NCI-H526 (cell line): ENCODE results near the gene ONECUT2.
"Not testable (repeated sequence)": the region's sequence is repeated elsewhere in the genome, so short reads cannot be mapped to it uniquely, and the experiment has no call there.

Experiments
- DNase-seq, 2 experiments: peaks; one replicate each; lab custom pipeline; 2025; lab: John Stamatoyannopoulos, UW

ONECUT2 gene

DNA sequence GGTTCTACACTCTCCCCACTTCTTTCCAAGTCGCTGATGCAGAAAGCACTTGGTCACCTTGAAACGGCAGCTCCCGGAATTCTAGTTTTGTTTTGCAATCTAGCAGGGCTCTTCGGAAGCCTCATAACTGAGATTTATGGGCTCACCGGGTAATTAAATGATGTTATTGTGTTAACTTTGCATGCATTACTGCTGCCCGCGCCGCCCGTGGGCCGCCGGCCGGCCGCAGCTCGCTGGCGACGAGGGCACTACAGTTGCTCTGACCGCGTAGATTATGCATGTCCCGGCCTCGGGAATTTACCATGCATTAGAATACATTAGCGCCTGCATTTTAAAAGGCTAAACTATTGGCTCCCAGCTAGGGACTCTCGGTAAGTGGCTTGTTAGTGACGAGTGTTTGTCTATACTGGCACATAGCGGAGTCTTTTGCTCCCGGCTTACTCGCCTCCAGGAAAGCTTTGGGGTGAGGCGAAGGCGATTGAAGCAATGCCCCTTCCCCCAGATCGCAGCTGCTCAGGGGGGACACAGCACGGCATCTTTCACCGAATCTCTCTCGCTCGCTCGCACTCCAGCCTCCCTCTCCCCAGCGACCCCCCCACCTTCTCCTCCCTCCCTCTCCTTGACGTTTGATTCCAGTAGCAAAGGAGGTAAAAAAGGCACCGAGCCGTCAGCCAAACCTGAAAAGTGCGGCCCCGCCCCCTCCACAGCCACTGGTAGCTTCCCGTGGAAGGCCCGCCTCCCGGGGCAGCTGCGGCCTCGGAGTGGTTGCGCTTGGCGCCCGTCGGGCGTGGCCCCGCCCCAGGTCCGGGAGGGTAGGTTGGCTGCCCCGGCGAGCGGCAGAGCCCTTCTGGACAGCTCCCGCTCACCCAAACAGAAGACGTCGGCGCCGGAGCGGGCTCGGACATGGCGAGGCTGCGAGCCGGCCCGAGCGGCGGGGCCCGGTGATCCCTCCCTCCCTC lies at the start of gene ONECUT2:
ONECUT2 (plus strand) TSS at position 839 of the 959 bp plus-strand sequence. CDS start 343 bp downstream, outside the sequence.
- peak; percentile 87 to 99 for DNase-seq

DNA sequence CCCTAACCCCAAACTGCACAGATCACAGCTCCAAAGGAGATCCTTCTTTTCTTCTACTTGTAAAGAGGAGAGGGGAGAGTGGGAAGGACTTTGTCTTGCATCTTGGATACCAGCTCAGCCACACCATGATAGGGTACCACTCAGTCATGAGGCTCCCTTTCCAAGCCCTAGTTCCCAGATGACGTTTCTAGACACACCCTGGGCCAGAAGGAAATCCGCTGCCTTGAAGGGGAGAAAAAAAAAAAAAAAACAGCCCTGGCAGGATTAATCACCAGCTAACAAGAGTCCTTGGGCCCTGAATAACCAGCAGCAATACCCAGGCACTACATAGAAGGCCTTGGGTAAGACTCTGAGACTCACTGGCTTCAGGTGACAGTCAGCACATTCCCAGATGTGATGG lies 45.9 kb upstream of the ONECUT2 start:
- no peak for DNase-seq

DNA sequence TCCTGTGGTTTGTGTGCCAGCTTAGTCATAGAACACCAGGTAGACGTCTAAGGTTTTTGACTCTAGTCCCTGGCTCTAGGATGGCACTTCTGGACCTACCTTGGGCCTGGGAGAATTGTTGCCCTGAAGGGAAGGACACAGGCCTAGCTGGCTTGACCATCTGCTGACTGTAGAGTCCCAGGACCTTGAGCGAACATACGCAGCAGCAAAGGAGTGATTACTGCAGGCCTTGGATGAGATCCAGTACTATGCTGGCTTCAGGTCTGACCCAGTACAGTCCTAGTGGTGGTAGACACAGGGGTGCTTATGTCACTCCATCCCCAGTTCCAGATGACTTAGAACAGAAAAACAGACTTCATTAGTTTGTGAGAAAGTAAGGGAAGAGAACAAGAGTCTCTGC lies 45.1 kb upstream of the ONECUT2 start:
- no peak for DNase-seq

DNA sequence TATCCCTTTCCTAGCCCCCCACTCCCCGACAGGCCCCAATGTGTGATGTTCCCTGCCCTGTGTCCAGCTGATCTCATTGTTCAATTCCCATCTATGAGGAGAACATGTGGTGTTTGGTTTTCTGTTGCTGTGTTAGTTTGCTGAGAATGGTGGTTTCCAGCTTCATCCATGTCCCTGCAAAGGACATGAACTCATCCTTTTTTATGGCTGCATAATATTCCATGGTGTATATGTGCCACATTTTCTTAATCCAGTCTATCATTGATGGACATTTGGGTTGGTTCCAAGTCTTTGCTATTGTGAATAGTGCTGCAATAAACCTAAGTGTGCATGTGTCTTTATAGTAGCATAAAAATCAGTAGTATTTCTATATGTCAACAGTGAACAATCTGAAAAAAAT lies 40.4 kb upstream of the ONECUT2 start:
- not testable (repeated sequence) for DNase-seq

DNA sequence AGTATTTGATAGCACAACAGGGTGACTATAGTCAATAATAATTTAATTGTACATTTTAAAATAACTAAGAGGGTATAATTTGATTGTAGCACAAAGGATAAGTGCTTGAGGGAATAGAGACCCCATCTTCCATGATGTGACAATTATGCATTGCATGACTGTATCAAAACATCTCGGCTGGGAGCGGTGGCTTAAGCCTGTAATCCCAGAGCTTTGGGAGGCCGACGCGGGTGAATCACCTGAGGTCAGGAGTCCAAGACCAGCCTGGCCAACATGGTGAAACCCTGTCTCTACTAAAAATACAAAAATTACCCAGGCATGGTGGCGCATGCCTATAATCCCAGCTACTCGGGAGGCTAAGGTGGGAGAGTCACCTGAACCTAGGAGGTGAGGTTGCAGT lies 38.3 kb upstream of the ONECUT2 start:
- not testable (repeated sequence) for DNase-seq

DNA sequence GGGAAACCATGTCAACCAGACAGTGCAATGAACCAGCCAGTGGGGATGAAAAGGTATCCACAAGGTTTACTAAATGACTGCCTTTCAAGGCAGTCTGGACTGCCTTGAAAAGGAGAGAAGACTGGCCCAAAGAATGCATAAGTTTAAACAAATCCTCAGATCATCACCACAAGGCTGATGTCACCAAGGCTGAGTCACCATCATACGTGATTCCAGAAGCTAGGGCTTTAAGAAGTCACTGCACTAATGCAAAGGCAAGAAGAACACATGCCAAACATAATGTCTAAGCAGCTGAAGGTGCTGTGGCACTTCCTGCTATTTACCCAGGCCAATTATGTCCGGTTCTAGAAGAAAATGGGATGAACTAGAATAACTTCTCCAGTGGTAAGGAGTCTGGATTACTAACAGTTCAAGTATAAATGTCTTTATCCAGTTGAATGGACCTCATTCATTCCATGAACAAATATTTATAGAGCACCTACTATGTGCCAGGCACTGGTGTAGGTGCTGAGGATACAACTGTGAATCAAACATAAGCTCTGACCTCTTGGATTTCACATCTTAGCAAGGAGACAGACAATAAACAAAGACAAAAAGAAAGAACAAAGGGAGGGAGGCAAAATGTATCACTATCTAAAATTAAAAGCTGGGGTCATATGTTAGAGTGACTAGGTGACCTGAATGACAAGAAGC lies 37.6 kb upstream of the ONECUT2 start:
- no peak for DNase-seq

DNA sequence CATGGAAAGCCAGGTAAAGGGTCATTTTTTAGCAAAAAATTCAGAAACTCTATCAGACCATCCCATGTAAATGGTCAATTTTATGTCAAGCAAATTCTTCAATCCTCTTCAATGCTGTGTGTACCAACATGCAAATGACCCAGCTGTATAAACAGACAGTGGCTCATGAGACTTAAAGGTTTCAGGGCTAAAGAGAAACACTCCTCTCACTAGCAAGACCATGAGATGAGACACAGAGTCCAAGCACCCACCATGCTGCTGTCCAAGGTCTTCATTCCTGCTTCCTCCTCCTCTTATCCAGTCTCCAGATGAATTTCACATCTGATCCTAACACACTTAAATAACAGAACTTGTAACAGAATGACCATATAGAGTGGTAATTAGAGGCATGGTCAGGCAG lies 30.8 kb upstream of the ONECUT2 start:
- peak; percentile 83 for DNase-seq

DNA sequence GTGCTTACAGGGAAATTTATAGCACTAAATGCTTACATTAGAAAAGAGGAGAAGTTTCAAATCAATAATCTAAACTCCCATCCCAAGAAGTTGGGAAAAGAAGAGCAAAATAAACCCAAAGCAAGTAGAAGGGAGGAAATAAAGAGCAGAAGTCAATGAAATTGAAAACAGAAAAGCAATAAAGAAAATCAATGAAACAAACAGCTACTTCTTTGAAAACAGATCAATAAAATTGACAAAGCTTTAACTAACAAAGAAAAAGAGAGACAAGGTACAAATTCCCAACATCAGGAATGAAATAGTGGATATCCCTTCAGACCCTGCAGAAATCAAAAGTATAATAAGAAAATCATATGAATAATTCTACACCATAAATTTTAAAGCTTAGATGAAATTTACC lies 25.5 kb upstream of the ONECUT2 start:
- no peak for DNase-seq

DNA sequence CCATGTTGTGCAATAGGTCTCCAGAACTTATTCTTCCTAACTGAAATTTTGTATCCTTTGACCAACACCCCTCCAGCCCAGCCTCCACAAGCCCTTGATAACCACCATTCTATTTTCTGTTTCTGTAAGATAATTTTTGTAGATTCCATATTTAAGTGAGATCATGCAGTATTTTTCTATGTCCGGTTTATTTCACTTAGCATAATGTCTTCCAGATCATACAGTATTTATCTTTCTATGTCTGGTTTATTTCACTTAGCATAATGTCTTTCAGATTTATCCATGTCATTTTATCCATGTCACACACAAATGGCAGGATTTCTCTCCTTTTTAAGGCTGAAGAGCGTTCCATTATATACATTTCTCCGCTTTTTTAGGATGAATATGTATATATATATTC lies 24.4 kb upstream of the ONECUT2 start:
- no peak for DNase-seq

DNA sequence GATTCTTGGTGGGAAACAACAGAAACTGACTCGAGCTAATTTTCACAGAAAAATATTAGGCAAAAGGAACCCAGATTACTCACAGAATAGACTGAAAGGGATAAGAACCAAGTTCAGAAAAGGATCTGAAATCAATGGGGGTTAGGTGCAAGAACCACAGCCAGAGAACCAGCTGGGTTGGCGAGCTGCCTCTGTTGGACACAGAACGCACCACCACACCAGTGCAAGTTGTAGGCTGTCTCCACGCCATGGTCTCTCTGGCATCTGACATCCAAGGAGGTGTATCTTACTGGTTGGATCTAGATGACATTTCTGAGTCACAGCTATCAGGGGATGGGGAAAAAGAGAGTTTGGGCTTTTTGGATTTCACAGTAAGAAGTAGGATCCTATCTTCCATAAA lies 18.6 kb upstream of the ONECUT2 start:
- DNase-seq, result no peak

DNA sequence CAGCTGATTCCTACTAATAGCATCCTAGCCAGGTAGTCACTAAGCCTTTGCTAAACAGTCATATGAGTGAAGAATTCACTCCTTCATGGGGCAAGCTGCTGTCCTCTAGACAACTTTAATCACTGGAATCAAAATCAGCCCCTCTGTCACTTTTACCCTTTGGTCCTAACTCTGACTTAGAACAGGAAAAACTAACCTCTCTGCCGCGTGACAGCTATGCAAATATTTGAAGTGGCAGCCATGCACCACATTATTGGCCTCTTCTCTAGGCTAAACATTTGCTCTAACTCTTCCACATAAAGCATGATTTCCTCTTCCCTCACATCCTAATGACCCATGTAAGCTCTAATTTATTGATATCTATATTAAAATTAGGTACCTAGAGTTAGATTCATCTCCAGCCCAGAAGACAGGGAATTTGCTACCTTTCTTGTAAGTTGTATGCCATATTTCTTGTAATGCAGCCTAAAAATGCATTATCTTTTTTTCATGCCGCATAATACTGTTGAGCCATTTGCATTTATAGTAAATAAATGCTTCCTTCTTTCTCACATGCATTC lies 12.8 kb upstream of the ONECUT2 start:
- peak in 1 of 2 experiments; percentile 70 for DNase-seq

DNA sequence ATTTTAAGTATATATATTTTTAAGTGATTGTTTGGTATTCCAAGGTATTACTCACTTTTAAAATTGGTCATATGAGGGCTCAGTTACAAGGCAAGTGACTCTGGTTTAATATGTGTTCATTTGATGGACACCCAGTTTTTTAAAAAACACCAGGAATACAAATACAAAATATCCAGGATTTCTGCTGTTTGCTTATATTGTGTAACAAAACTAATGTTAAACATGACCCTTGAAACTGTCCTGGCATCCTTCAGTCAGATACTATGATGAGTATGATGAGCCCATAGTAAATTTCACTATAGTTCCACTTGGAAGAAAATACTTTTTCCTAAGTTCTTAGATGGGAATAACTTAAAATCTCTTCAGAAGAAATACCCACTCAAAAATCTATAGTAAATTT lies 11.4 kb upstream of the ONECUT2 start:
- no peak for DNase-seq

DNA sequence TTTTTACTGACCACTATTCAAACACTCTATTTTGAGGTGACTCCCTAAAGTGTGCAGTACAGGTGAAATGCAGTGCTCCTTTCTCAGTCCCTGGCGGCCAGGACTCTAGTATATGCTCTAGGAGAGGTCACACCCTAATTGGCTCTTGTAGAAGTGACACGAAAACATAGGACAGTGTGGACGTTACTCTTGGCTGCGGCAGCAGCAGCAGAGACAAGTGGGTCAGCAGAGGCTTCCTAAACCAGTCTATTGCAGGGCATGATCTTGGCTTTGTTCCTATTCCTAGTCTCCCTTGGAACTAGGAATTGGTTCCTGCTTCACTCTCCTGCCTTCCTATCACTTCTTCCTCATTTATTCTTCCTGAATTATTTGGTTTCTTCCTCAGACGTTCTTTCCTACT lies 10.1 kb upstream of the ONECUT2 start:
- no peak for DNase-seq

DNA sequence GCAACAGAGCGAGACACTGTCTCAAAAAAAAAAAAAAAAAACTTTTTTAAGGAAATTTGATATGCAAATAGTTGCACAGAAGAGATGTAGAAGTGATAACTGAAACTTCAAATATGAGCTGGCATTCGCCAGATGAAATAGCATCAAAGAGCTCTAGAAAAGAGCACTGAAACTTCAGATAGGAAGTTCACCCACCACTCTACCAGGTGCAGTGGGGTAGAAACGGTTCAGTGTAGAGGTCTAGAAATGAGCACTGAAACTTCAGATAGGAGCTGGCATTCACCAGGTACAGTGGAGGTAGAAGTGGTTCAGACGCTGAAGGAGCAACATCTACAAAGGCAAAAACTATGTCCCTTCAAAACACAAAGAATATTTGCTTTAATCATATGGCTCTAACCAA lies 9.0 kb upstream of the ONECUT2 start:
- DNase-seq, result no peak

DNA sequence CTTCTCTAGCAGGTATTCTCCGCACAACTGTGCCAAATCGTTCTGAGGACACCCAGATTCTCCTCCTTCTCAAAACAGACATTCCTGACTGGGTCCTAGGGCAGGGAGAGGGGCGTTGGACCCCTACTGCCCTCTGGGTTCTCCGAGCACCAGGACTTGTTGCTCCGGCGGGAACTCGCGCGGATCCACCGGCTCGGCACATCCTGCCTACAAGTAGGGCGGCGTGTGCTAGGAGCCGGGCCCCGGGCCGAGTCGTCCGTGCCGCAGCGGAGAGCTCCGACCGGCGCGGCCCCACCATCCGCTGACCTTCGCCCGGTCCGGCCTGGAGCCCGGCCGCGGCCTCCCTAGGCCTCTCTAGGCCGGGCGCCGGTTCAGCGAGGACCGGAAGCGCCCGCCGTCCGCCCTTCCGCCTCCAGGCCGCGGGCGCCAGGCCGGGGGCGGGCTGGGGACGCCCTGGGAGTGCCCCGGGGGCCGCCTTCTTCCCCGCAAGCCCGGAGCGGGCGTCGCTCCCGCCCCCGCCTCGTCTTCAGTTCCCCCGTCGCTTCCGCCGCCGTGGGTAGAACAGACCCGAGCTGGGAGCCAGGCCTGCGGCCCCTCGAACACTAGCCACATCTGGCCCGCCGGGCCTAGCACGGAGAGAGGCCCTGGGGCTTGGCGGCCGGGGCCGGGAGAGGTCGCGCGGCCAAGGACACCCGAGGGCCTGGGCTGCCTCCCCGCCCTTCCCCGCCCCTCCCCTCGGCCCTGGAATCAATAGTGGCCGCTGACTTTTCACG lies 7.6 kb upstream of the ONECUT2 start:
- no peak for DNase-seq

DNA sequence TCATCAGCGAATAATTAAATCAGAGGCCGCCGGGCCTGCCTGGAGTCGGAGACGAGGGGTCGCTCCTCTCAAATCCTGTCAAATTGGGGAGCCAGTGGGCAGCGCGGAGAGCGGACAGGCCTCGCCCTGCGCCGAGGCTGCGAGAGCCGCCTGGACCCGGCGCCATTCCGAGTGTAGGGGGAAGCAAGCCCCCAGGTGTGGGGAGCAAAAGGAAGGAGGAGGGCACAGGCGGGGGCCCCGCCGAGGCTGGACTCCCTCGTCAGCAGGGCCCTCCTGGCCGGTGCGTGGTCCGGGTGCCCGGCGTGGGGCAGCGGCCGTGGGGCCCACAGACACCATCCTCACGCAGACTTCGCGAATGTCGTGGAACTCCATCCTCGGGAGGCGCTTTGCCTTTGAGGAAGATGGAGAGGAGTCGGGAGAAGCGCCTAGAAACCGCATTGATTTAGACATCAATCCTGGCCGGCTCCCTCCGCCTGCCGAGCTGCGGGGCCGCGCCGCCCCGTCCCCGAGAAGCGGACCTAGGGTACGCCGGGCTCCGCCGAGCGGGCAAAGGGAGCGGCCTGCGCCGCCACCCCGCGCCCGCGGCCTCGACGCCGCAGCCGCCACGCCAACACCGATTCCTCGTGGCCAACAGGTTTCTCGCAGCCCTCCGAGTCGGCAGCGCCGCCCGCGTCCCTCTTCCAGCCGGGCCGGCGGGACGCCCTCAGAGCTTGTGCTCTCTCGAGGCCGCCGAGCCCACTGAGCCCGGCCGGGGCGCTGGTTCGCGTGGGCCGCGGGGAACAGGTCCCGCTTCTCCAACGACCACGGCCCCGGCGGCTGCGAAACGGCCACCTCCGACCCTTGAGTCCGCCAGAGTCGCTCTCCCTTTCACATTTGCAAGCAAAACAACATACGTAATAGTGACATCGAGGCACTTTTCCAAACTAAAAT lies 6.7 kb upstream of the ONECUT2 start:
- no peak for DNase-seq

DNA sequence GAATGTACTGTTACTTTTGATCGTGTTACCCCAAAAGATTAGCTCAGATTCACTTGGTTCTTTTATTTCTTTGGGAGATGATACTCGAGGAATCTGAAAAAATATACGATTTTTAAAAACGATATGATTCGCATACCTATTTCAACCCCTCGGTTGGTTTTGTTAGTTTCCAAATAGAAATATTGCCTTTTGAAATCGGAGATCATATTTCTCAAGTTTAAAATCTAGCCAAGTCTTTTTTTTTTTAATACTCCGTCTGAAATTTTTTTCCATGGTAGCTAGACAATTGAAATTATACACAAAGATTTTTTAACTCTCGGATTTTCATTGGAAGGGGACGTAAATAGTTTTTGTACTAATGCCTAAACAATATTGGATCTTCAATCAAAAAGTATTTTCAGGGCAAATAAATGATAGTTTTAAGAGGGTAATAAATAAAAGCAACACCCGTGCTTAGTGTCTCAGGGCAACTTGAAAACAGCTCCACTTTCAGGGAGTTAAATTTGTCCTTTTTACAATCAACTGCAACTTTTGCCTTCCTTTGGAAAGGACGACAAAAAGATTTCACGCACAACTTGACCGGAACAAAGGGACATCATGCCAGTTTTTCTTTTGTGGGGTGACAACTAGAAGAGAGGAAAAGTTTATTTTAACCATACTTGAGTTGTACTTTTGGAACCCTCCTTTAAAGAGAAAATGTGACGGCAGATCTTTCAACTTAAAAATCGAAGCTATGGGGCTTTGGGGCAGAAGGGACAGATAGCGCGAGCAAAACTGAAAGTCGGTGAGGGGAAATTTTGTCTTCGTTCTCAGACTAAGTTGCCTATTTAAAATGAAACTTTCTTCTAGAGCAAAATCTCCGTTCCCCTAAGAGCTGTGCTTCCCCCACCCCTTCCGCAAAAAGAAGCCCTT lies 5.8 kb upstream of the ONECUT2 start:
- no peak for DNase-seq

DNA sequence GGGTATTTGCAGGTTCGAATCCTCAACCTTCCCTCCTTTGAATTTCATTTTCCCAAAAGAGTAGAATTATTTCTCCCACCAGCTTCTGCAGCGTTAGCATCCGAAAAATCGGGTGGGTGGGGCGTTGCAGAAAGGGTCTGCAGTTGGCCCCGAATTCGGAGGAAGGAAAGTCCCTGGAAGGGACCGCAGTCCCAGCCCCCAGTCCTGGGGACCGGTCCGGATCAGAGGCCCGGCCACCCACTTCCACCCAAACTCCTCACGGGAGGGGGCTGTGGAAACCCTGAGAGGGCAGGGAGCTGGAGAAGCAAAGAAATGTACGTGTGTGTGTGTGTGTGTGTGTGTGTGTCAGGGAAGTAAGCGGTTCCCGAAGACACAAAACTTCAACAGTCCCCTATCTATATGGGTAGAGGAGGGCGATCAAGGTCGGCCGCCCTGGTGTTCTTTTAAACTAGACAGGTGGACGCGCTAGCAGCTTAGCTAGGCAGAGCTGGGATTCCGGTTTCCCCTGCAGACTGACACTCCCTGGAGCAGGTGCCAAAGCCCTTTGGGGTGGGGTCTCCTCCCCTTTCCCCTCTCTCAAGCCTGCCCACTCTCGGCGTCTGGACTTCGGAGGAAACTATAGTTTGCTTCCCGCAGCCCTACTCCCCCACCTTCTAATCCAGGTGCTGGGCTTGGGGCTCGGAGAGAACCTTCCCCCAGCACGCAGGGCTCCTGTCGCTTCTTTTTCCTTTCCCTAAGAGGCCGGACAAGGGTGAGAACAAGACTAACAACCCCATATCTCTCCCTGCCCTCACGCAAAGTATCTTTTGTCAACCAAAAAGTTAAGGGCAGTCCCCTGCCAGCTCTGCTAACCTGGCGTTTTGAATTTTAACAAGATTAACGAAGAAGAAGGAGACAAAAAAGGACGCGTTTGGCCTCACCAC lies 4.8 kb upstream of the ONECUT2 start:
- DNase-seq, result no peak

DNA sequence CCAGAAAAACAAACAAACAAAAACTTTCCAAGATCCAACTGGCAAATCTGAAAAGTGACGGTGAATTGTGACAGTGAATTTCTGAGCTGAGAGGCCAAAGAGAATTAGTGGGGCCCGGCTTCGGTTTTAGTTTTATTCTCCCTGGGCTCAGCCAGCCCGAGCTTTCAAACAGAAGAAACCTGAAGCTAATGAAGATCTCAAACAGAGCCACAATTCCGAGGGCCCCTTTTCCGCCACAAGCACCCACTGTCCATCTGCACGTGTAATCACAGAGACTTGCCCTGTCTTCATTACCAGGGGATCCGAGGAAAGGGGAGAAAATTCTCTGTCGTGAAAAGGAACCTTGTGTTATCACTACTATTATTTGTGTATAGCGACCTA lies 4.2 kb upstream of the ONECUT2 start:
- no peak for DNase-seq
